Measurements from ENCODE around the gene NMNAT3.

NMNAT3 gene

GRCh38 chr3:139529662-139530061 is 148.1 kb downstream of the NMNAT3 start:
- Histone ChIP-seq H3K79me2 (ENCODE audit: insufficient read depth, low read length) (no peaks in the 10 kb centered on the region), H3K9me2 (ENCODE audit: low read depth, low read length) (no peaks in the 10 kb centered on the region), H3K27ac (ENCODE audit: low read depth, low read length, poor library complexity, severe bottlenecking) (no peak overlapping the region), H3K9ac (ENCODE audit: low read length) (no peak overlapping the region), H3F3A (ENCODE audit: insufficient read depth, low read length) (no peaks in the 10 kb centered on the region), H3K9me3 (ENCODE audit: low read length) (no peaks in the 10 kb centered on the region), H3K27me3 (ENCODE audit: insufficient read depth, low read length) (no peaks in the 10 kb centered on the region), H3K4me1 (ENCODE audit: insufficient read depth, low read length, severe bottlenecking) (no peaks in the 10 kb centered on the region), H4K20me1 (ENCODE audit: insufficient read depth, low read length) (no peaks in the 10 kb centered on the region), H3K4me3 (ENCODE audit: low read depth, low read length, poor library complexity, severe bottlenecking) (no peak overlapping the region), H3K4me2 (ENCODE audit: low read length) (no peak overlapping the region), H3K36me3 (ENCODE audit: insufficient read depth, low read length) (no peaks in the 10 kb centered on the region), H2AFZ (ENCODE audit: low read length) (no peak overlapping the region)
- TF ChIP-seq, protein P1, sequence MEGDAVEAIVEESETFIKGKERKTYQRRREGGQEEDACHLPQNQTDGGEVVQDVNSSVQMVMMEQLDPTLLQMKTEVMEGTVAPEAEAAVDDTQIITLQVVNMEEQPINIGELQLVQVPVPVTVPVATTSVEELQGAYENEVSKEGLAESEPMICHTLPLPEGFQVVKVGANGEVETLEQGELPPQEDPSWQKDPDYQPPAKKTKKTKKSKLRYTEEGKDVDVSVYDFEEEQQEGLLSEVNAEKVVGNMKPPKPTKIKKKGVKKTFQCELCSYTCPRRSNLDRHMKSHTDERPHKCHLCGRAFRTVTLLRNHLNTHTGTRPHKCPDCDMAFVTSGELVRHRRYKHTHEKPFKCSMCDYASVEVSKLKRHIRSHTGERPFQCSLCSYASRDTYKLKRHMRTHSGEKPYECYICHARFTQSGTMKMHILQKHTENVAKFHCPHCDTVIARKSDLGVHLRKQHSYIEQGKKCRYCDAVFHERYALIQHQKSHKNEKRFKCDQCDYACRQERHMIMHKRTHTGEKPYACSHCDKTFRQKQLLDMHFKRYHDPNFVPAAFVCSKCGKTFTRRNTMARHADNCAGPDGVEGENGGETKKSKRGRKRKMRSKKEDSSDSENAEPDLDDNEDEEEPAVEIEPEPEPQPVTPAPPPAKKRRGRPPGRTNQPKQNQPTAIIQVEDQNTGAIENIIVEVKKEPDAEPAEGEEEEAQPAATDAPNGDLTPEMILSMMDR (IDR thresholded peaks at IDR 0.05; ENCODE audit: low read length), result no peak
- no peak for TF ChIP-seq EZH2 (IDR thresholded peaks at IDR 0.05; ENCODE audit: borderline replicate concordance, low read length)

GRCh38 chr3:139528924-139529323 is 148.8 kb downstream of the NMNAT3 start:
- no peak overlapping the region for H3K4me2 ChIP-seq (ENCODE audit: low read length)
- H3K9ac ChIP-seq (ENCODE audit: low read length), result no peak overlapping the region
- no peak overlapping the region for H2AFZ ChIP-seq (ENCODE audit: low read length)
- H3K27ac ChIP-seq (ENCODE audit: low read depth, low read length, poor library complexity, severe bottlenecking), result no peak overlapping the region
- no peaks in the 10 kb centered on the region for H3K9me2 ChIP-seq (ENCODE audit: low read depth, low read length)
- H3K4me1 ChIP-seq (ENCODE audit: insufficient read depth, low read length, severe bottlenecking), result no peaks in the 10 kb centered on the region
- H4K20me1 ChIP-seq (ENCODE audit: insufficient read depth, low read length), result no peaks in the 10 kb centered on the region
- no peaks in the 10 kb centered on the region for H3K36me3 ChIP-seq (ENCODE audit: insufficient read depth, low read length)
- no peaks in the 10 kb centered on the region for H3K27me3 ChIP-seq (ENCODE audit: insufficient read depth, low read length)
- TF ChIP-seq EZH2 (IDR thresholded peaks at IDR 0.05; ENCODE audit: borderline replicate concordance, low read length), result no peak
- TF ChIP-seq, protein P1 (IDR thresholded peaks at IDR 0.05; ENCODE audit: low read length), result no peak
- H3K79me2 ChIP-seq (ENCODE audit: insufficient read depth, low read length), result no peaks in the 10 kb centered on the region
- H3F3A ChIP-seq (ENCODE audit: insufficient read depth, low read length), result no peaks in the 10 kb centered on the region
- H3K4me3 ChIP-seq (ENCODE audit: low read depth, low read length, poor library complexity, severe bottlenecking), result no peak overlapping the region
- H3K9me3 ChIP-seq (ENCODE audit: low read length), result no peaks in the 10 kb centered on the region

DNA sequence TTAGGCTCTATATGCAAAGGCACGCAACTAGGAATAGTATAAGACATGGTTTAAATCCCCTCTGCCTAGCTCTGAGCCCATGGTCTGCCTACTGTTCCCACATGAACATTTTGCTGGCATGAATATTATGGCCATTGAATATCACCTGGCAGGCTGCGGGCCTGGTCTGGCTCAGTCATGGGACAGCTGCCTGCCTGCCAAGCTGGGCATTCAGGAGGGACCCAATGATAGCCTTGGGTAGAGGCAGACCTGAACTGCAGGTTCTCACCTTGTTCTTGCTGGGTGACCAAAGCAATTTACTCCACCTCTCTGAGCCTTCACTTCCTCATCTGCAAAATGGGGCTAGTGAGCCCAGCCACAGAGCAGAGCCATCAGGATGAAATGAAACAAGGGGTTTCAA is 149.5 kb downstream of the NMNAT3 start:
- TF ChIP-seq, protein P1 (IDR thresholded peaks at IDR 0.05; ENCODE audit: low read length), result no peak
- Histone ChIP-seq H3K9ac (ENCODE audit: low read length) (no peak overlapping the region), H2AFZ (ENCODE audit: low read length) (no peak overlapping the region), H3K27ac (ENCODE audit: low read depth, low read length, poor library complexity, severe bottlenecking) (no peak overlapping the region), H3K4me2 (ENCODE audit: low read length) (no peak overlapping the region), H3K9me3 (ENCODE audit: low read length) (no peaks in the 10 kb centered on the region), H3K4me3 (ENCODE audit: low read depth, low read length, poor library complexity, severe bottlenecking) (no peak overlapping the region), H4K20me1 (ENCODE audit: insufficient read depth, low read length) (no peaks in the 10 kb centered on the region), H3K79me2 (ENCODE audit: insufficient read depth, low read length) (no peaks in the 10 kb centered on the region), H3K9me2 (ENCODE audit: low read depth, low read length) (no peaks in the 10 kb centered on the region), H3K27me3 (ENCODE audit: insufficient read depth, low read length) (no peaks in the 10 kb centered on the region), H3K36me3 (ENCODE audit: insufficient read depth, low read length) (no peaks in the 10 kb centered on the region), H3F3A (ENCODE audit: insufficient read depth, low read length) (no peaks in the 10 kb centered on the region), H3K4me1 (ENCODE audit: insufficient read depth, low read length, severe bottlenecking) (no peaks in the 10 kb centered on the region)

Measured in OCI-LY1 (cell line).